Activated CD8-positive, alpha-beta T cell treated with anti-CD3 and anti-CD28 coated beads, Interleukin-2, amount 10 ng/mL, durations not matched to agents 7 days and 5 days (primary cell): Measurements from ENCODE around the gene ZFP64. TPM values are rescaled to one million over a fixed set of nuclear protein-coding genes. Genes with fewer than 3 reads are reported as not detected.
A peak's percentile ranks its signal among the peaks of the same experiment; 100 is the strongest.
"Not testable (repeated sequence)": the region's sequence is repeated elsewhere in the genome, so short reads cannot be mapped to it uniquely, and the experiment has no call there.

Experiments
- ATAC-seq: fragments of 150-1000 bp; cut with Tn5 transposase; one replicate; pipeline ENCODE4 v1.10.0; 2021; ENCODE audit warnings: moderate library complexity
- CTCF ChIA-PET: fragments of 350-600 bp; sonication (Branson Sonifier 250); formaldehyde crosslinking; loops from one replicate; lab custom pipeline; 2021; ENCODE audit warnings: antibody characterized with exemption; lab: Charles Lee
- POLR2A ChIA-PET: fragments of 350-600 bp; sonication (Branson Sonifier 250); formaldehyde crosslinking; loops from one replicate; lab custom pipeline; 2021; ENCODE audit warnings: antibody characterized with exemption; lab: Charles Lee
- DNase-seq: peaks from one replicate; pipeline ENCODE4 v3.0.0-alpha.2; 2020
- H3K27ac Mint-ChIP-seq: one replicate; pipeline ENCODE4 v1.8.0; 2021; ENCODE audit warnings: mild to moderate bottlenecking, mixed read lengths
- H3K27me3 Mint-ChIP-seq: one replicate; pipeline ENCODE4 v1.8.0; 2021; ENCODE audit warnings: low read depth, mixed read lengths
- H3K36me3 Mint-ChIP-seq: one replicate; pipeline ENCODE4 v1.8.0; 2021; ENCODE audit warnings: low read depth, mixed read lengths
- H3K4me1 Mint-ChIP-seq: one replicate; pipeline ENCODE4 v1.8.0; 2021; ENCODE audit warnings: low read depth, mixed read lengths
- H3K4me3 Mint-ChIP-seq: one replicate; pipeline ENCODE4 v1.8.0; 2021; ENCODE audit warnings: mild to moderate bottlenecking, mixed read lengths
- H3K9me3 Mint-ChIP-seq: one replicate; pipeline ENCODE4 v1.8.0; 2022; ENCODE audit warnings: mixed read lengths; ENCODE audit not compliant: insufficient read depth
- total RNA-seq, 2 experiments: library from RNA; stranded (reverse); gene quantifications; one replicate each; pipeline ENCODE4 v1.2.3, GENCODE V29; 2021

The ZFP64 gene
- total RNA-seq, 2 experiments from 2014 or later, result 10.4 to 10.5 TPM

DNA sequence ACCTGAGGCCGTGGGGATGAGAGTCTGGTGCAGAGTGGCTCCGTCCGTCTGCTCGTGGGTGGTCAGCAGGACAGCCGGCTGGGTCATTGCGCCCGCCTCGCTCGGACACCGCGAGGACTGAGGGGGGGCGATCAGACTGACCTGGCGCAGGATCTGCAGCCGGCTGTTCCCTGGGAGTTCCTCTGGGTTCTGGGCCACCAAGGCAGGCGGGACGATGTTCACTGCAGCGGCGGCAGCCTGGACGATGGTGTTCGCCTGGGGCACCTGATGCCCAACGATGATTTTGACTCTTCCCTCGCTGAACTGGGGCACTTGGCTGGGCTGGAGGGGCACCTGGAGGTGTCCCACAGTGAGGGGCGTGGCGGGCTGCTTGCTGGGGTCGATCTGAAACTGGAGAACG lies 39.2 kb downstream of the ZFP64 start:
- H3K9me3 Mint-ChIP-seq, result no peaks in the 10 kb centered on the region
- ATAC-seq, result no peak
- no peak overlapping the region for H3K4me3 Mint-ChIP-seq
- H3K36me3 Mint-ChIP-seq, result peaks cover 6% of the 10 kb centered on the region
- ChIA-PET POLR2A (no interaction called here), CTCF (no interaction called here)
- no peaks in the 10 kb centered on the region for H3K4me1 Mint-ChIP-seq
- no peaks in the 10 kb centered on the region for H3K27me3 Mint-ChIP-seq
- no peak for DNase-seq
- H3K27ac Mint-ChIP-seq, result no peak overlapping the region

DNA sequence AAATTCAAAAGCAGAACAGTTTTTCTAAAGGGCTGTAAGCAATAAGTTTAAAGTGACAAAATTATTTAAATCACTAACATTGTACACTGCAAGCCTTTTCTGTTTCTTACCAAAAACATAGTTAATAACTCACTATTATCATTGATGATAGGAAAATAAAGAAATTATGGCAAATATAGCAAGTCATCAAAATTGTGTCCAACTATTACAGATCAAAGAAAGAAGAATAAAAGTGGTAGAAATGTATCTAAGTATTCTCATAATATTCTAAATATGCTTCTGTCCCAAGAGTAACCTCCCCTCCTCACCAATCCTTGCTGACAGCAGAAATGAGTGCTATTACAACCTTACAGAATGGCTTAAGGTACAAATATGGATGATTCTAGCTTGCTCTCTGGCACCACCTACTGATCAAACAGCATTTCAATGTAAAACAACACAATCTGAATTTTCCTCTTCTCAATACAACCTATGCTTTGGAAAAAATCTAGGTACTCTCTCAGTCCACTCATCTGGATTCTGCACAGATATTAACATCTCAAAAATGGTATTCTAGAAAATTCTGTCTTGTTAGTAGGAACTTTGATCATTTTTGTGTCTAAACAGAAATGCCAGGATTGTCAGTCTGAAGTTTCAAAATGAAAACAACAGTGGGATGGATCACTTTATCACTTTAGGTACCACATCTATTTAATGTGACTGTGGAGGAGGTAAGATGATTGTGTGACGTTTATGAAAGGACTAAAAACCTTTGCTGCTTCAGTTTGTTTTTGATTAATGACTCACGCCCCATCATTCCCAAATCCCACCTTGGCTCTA lies 40.9 kb downstream of the ZFP64 start:
- CTCF ChIA-PET, result interaction anchor here (0.6 to 1.4 kb wide), 8 partner anchors 11 to 1169 kb away, joined by 3 to 13 read pairs (median 4); partner anchors contain the start of gene ZFP64
- ATAC-seq, result no peak
- POLR2A ChIA-PET, result interaction anchor here (0.9 kb wide), 1 partner anchor 41 kb away, joined by 3 read pairs; the partner anchor contains the start of gene ZFP64
- peak; percentile 48 for DNase-seq
- Mint-ChIP-seq H3K4me1 (no peaks in the 10 kb centered on the region), H3K36me3 (peaks cover 4% of the 10 kb centered on the region), H3K27me3 (no peaks in the 10 kb centered on the region), H3K4me3 (no peak overlapping the region), H3K27ac (no peak overlapping the region), H3K9me3 (no peaks in the 10 kb centered on the region)

DNA sequence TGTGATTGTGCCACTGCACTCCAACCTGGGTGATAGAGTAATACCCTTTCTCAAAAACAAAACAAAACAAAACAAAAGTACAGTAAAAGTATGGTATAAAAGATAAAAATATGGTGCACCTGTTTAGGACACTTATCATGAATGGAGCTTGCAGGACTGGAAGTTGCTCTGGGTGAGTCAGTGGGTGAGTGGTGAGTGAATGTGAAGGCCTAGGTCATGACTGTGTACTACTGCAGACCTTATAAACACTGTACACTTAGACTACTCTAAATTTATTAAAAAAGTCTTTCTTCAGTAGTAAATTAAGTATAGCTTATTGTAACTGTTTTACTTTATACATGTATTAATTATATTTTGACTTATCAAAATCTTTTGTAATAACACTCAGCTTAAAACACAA lies 46.0 kb downstream of the ZFP64 start:
- Mint-ChIP-seq H3K27me3 (no peaks in the 10 kb centered on the region), H3K36me3 (no peaks in the 10 kb centered on the region)
- CTCF ChIA-PET, result interaction anchor here (1.9 kb wide), 1 partner anchor 17 kb away, joined by 7 read pairs; no protein-coding TSS in a partner anchor

DNA sequence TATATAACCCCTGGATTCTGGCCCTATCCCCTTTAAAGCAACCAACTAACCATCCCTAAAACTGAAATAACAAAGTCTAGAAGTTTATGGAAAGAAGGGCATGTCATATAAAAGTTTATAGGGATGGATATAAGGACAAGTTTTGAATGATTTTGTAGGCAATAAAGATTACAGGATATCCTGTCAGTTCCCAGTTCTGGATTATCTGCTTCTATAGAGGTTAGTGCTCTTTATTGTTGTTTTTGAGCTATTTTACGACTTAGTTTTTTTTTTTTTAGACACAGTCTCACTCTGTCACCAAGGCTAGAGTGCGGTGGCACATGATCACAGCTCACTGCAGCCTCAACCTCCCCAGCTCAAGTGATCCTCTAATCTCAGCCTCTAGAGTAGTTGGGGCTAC lies 48.3 kb downstream of the ZFP64 start:
- DNase-seq, result no peak
- Mint-ChIP-seq H3K27ac (no peak overlapping the region), H3K36me3 (no peaks in the 10 kb centered on the region), H3K27me3 (no peaks in the 10 kb centered on the region), H3K4me3 (no peak overlapping the region), H3K9me3 (no peaks in the 10 kb centered on the region), H3K4me1 (no peaks in the 10 kb centered on the region)
- no peak for ATAC-seq
- CTCF ChIA-PET, result no interaction called here
- POLR2A ChIA-PET, result no interaction called here

More for the DNA sequence above, 46.0 kb downstream of the ZFP64 start:
- ATAC-seq (no peak), DNase-seq (no peak)
- Mint-ChIP-seq H3K4me1 (no peaks in the 10 kb centered on the region), H3K9me3 (no peaks in the 10 kb centered on the region), H3K27ac (no peak overlapping the region), H3K4me3 (no peak overlapping the region)
- POLR2A ChIA-PET, result interaction anchor here (0.6 kb wide), 1 partner anchor 137 kb away, joined by 3 read pairs; no protein-coding TSS in a partner anchor

DNA sequence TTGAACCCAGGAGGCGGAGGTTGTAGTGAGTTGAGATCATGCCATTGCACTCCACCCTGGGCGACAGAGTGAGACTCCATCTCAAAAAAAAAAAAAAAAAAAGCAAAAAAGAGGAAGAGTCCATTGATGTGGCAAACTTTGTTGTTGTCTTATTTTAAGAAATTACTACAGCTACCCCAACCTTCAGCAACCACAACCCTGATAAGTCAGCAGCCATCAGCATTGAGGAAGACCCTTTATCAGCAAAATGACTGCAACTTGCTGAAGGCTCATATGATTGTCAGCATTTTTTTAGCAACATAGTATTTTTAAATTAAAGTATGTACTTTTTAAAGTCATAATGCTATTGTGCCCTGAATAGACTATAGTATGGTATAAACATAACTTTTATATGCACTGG lies 48.8 kb downstream of the ZFP64 start:
- Mint-ChIP-seq H3K27ac (no peak overlapping the region), H3K36me3 (no peaks in the 10 kb centered on the region), H3K4me1 (no peaks in the 10 kb centered on the region), H3K27me3 (no peaks in the 10 kb centered on the region), H3K4me3 (no peak overlapping the region), H3K9me3 (no peaks in the 10 kb centered on the region)
- no peak for ATAC-seq
- ChIA-PET CTCF (no interaction called here), POLR2A (no interaction called here)
- DNase-seq, result no peak

DNA sequence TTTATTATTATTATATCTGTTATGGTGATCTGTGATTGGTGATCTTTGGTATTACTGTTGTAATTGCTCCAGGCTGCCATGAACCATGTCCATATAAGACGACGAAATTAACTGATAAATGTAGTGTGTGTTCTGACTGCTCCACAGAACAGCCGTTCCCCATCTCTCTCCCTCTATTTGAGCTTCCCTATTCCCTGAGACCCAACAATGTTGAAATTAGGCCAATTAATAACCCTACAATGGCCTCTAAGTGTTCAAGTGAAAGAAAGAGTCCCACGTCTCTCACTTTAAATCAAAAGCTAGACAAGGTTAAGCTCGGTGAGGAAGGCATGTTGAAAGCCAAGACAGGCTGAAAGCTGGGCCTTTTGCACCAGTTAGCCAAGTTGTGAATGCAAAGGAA lies 51.6 kb downstream of the ZFP64 start:
- Mint-ChIP-seq H3K9me3 (no peaks in the 10 kb centered on the region), H3K27me3 (no peaks in the 10 kb centered on the region), H3K4me3 (no peak overlapping the region), H3K27ac (no peak overlapping the region), H3K36me3 (no peaks in the 10 kb centered on the region), H3K4me1 (no peaks in the 10 kb centered on the region)
- ChIA-PET POLR2A (no interaction called here), CTCF (interaction anchor here (1.5 kb wide), 1 partner anchor 10 kb away, joined by 6 read pairs; no protein-coding TSS in a partner anchor)
- no peak for ATAC-seq
- no peak for DNase-seq

DNA sequence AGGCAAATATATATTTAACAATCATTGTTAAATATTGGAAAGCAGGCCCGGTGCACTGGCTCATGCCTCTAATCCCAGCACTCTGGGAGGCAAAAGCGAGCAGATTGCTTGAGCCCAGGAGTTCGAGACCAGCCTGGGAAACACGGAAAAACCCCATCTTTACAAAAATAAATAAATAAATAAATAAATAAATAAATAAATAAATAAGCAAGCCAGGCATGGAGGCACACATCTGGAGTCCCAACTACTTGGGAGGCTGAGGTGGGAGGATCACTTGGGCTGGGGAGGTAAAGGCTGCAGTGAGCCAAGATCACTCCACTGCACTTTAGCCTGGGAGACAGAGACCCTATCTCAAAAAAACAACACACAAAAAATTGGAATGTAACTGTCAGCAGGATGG lies 53.7 kb downstream of the ZFP64 start:
- CTCF ChIA-PET, result interaction anchor here (1.2 kb wide), 1 partner anchor 13 kb away, joined by 3 read pairs; no protein-coding TSS in a partner anchor
- POLR2A ChIA-PET, result no interaction called here
- no peak for ATAC-seq
- DNase-seq, result no peak
- Mint-ChIP-seq H3K27ac (no peak overlapping the region), H3K4me3 (no peak overlapping the region), H3K9me3 (no peaks in the 10 kb centered on the region), H3K36me3 (no peaks in the 10 kb centered on the region), H3K27me3 (no peaks in the 10 kb centered on the region), H3K4me1 (no peaks in the 10 kb centered on the region)

DNA sequence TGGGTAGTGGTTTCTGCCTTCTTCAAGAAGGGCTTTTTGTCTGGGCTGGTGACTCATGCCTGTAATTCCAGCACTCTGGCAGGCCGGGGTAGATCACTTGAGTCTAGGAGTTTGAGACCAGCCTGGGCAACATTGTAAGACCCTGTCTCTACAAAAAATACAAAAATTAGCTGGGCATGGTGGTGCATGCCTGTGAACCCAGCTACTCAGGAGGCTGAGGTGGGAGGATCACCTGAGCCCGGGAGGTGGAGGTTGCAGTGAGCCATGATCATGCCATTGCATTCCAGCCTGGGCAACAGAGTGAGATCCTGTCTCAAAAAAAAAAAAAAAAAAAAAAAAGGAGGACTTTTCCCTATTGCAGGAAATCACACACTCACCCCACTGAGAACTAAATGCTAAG lies 57.9 kb downstream of the ZFP64 start:
- H3K27me3 Mint-ChIP-seq, H3K27ac Mint-ChIP-seq, H3K4me1 Mint-ChIP-seq, POLR2A ChIA-PET, H3K4me3 Mint-ChIP-seq, H3K9me3 Mint-ChIP-seq, H3K36me3 Mint-ChIP-seq, ATAC-seq, DNase-seq: not testable (repeated sequence)
- CTCF ChIA-PET, result interaction anchor here (1.0 kb wide), 1 partner anchor 58 kb away, joined by 3 read pairs; the partner anchor contains the start of gene ZFP64

DNA sequence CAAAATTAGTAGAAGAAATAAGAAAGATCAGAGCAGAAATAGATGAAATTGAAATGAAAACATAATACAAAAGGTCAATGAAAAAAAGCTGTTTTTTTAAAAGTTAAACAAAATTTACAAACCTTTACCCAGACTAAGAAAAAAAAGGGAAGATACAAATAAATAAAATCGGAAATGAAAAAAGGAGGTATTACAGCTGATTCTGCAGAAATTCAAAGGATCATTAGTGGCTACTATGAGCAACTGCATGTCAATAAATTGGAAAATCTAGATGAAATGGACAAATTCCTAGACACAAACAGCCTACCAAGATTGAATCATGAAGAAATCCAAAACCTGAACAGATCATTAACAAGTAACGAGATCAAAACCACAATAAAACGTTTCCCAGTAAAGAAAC lies 59.2 kb downstream of the ZFP64 start:
- ATAC-seq, result no peak
- Mint-ChIP-seq H3K36me3 (no peaks in the 10 kb centered on the region), H3K4me3 (no peak overlapping the region), H3K27me3 (no peaks in the 10 kb centered on the region), H3K27ac (no peak overlapping the region), H3K4me1 (no peaks in the 10 kb centered on the region), H3K9me3 (no peaks in the 10 kb centered on the region)
- ChIA-PET POLR2A (no interaction called here), CTCF (no interaction called here)
- DNase-seq, result no peak

DNA sequence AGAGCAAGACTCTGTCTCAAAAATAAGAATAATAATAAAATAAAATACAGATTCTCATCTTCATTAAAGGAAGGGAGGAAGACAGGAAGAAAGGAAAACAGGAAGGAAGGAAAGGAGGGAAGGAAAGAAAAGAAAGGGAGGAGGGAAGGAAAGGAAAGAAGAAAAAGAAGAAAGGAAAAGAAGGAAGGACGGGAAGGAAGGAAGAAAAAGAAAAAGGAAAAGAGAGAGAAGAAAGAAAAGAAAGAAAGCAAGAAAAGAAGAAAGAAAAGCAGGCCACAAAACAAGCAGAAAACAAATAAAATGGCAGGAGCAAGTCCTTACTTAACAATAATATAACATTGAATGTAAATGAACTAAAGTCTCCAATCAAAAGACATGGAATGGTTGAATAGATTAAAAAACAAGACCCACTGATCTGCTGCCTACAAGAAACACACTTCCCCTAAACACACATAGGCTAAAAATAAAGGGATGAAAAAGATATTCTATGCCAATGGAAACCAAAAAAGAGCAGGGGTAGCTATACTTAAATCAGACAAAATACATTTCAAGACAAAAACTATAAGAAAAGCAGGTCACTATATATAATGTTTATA lies 60.4 kb downstream of the ZFP64 start:
- Mint-ChIP-seq H3K36me3 (no peaks in the 10 kb centered on the region), H3K27ac (no peak overlapping the region), H3K27me3 (no peaks in the 10 kb centered on the region), H3K4me1 (no peaks in the 10 kb centered on the region), H3K4me3 (no peak overlapping the region), H3K9me3 (no peaks in the 10 kb centered on the region)
- ATAC-seq (no peak), DNase-seq (no peak)
- ChIA-PET CTCF (no interaction called here), POLR2A (no interaction called here)

DNA sequence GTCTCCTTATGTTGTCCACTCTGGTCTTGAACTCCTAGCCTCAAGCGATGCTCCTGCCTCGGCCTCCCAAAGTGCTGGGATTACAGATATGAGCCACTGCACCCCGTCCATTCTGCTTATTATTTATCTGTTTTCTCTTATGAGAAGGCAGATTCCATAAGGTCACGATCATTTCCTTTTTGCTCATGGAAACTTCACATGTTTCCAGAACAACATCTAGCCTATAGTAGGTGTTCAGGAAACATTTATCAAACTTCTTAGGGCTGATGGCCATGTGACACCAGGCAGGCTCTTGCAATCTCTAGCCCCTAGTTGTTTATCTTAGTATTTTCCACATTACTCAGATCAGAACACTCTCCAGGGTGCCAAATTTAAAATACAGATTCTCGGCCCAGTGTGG lies 61.2 kb downstream of the ZFP64 start:
- ATAC-seq (no peak), DNase-seq (no peak)
- ChIA-PET CTCF (no interaction called here), POLR2A (no interaction called here)
- Mint-ChIP-seq H3K27ac (no peak overlapping the region), H3K4me1 (no peaks in the 10 kb centered on the region), H3K9me3 (no peaks in the 10 kb centered on the region), H3K4me3 (no peak overlapping the region), H3K36me3 (no peaks in the 10 kb centered on the region), H3K27me3 (no peaks in the 10 kb centered on the region)

DNA sequence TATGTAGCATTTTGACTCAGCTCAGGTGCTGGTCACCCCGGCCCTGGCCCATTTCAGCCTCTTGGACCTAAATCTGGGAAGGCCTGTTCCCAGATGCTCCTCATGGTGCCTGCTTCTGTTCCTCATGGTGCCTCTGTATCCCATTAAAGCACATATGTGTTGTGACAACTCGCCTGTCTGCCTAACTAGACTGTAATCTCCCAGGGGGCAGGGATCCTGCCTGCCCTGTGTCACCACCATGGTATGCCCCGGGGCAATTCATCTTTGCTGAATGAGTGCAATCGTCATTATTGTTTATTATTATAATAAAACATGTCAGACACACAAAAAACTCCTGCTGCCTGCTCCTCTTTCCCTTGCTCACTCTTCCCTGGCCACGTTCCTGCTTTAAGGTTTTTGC lies 62.0 kb downstream of the ZFP64 start:
- no peaks in the 10 kb centered on the region for H3K9me3 Mint-ChIP-seq
- no peaks in the 10 kb centered on the region for H3K36me3 Mint-ChIP-seq
- H3K4me1 Mint-ChIP-seq, result no peaks in the 10 kb centered on the region
- ATAC-seq (no peak), DNase-seq (no peak)
- no peak overlapping the region for H3K4me3 Mint-ChIP-seq
- H3K27ac Mint-ChIP-seq, result no peak overlapping the region
- CTCF ChIA-PET, result interaction anchor here (1.7 kb wide), 1 partner anchor 15 kb away, joined by 7 read pairs; no protein-coding TSS in a partner anchor
- POLR2A ChIA-PET, result no interaction called here
- H3K27me3 Mint-ChIP-seq, result no peaks in the 10 kb centered on the region
